ENCODE data around the gene PLCXD1.

DNA sequence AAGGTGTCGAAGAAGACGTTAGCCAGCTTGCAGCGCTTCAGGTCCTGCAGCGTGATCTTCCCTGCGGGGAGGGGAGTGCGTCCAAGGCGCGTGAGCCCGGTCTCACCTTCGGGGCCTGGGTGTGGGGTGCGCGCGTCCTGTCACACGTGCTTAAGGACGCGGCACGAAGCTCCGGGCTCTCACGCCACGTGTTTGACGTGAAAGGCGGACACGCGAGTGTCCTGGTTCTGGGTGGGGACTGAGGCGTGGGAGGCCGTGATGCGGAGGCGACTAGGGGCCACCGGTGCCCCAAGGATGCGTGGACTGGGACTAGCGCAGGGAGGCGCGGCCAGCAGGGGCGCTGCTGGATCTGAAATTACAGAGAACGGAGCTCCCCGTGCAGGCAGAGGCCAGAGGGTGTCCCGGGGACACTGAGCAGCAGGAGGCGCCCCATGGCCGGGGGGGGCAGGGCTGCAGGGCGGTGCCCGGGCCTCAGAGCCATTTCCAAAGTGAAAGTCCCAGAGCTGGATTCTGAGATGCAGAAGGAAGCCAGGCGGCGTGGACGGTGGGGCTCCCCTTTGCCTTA is 57.7 kb downstream of the PLCXD1 start:
- TF ChIP-seq HDAC8 (tag; IDR thresholded peaks at IDR 0.05) (no peak), BHLHE40 (IDR thresholded peaks at IDR 0.05; ENCODE audit: low read length) (no peak), JUN (IDR thresholded peaks at IDR 0.05; ENCODE audit: borderline replicate concordance, low read depth, low read length) (no peak), JUN (CRISPR knock-in tag; IDR thresholded peaks at IDR 0.05; ENCODE audit: borderline replicate concordance) (no peak), POLR2A (conservative IDR thresholded peaks at IDR 0.05) (no peak)
